HG02798 (cell line): ENCODE results near the gene ZNF524.
"Not testable (repeated sequence)": the region's sequence is repeated elsewhere in the genome, so short reads cannot be mapped to it uniquely, and the experiment has no call there.

ENCODE experiments used
- ATAC-seq: cut with Tn5 transposase; IDR thresholded peaks from one replicate; pipeline ENCODE4 v1.9.1; 2021; ENCODE audit warnings: mild to moderate bottlenecking; ENCODE audit not compliant: unreplicated experiment, poor library complexity

The ZNF524 gene

GRCh38 chr19:55599842-55600661 lies at the start of gene ZNF524:
Gene ZNF524, plus strand, starts transcription at chr19:55600288. Its CDS starts 1,825 bp downstream, at chr19:55602113.
- ATAC-seq, result peak; percentile 60

- ATAC-seq, result no peak
Measured at GRCh38 chr19:55550321-55550650, 49.8 kb upstream of the ZNF524 start.

- ATAC-seq, result no peak
Measured at GRCh38 chr19:55552206-55552605, 47.9 kb upstream of the ZNF524 start.

- ATAC-seq, result no peak
Measured at GRCh38 chr19:55552620-55553019, 47.5 kb upstream of the ZNF524 start.

GRCh38 chr19:55553217-55554182 lies 46.6 kb upstream of the ZNF524 start:
- no peak for ATAC-seq

GRCh38 chr19:55554302-55554701 lies 45.8 kb upstream of the ZNF524 start:
- no peak for ATAC-seq

GRCh38 chr19:55554741-55555152 lies 45.3 kb upstream of the ZNF524 start:
- ATAC-seq, result no peak

- no peak for ATAC-seq
Measured at GRCh38 chr19:55559684-55560083, 40.4 kb upstream of the ZNF524 start.

GRCh38 chr19:55563261-55563690 lies 36.8 kb upstream of the ZNF524 start:
- ATAC-seq, result no peak

GRCh38 chr19:55566823-55567222 lies 33.3 kb upstream of the ZNF524 start:
- no peak for ATAC-seq

GRCh38 chr19:55567708-55568328 lies 32.3 kb upstream of the ZNF524 start:
- no peak for ATAC-seq

GRCh38 chr19:55569477-55569876 lies 30.6 kb upstream of the ZNF524 start:
- not testable (repeated sequence) for ATAC-seq

- not testable (repeated sequence) for ATAC-seq
Measured at GRCh38 chr19:55573929-55574328, 26.2 kb upstream of the ZNF524 start.

GRCh38 chr19:55576746-55577145 lies 23.3 kb upstream of the ZNF524 start:
- no peak for ATAC-seq

- no peak for ATAC-seq
Measured at GRCh38 chr19:55578031-55578760, 21.9 kb upstream of the ZNF524 start.

GRCh38 chr19:55578761-55579747 lies 21.0 kb upstream of the ZNF524 start:
- no peak for ATAC-seq

- peak; percentile 14 for ATAC-seq
Measured at GRCh38 chr19:55579766-55580621, 20.1 kb upstream of the ZNF524 start.

- peak; percentile 54 for ATAC-seq
Measured at GRCh38 chr19:55580628-55581144, 19.4 kb upstream of the ZNF524 start, which contains the start of gene ZNF579. Gene ZNF579, minus strand, starts transcription at chr19:55580848. Its CDS starts 1,209 bp downstream, at chr19:55579639.
